Stimulated activated CD4-positive, alpha-beta T cell treated with anti-CD3 and anti-CD28 coated beads, TNF-alpha, amount 100 ng/mL, for 48 hours (primary cell): ENCODE results near the gene UGT1A3.

ENCODE experiments used
- DNase-seq, 3 donors: peaks; one replicate each; pipeline ENCODE4 v3.0.0-alpha.2; 2020; ENCODE audit warnings: low read depth in 3 of 3

The UGT1A3 gene

DNA sequence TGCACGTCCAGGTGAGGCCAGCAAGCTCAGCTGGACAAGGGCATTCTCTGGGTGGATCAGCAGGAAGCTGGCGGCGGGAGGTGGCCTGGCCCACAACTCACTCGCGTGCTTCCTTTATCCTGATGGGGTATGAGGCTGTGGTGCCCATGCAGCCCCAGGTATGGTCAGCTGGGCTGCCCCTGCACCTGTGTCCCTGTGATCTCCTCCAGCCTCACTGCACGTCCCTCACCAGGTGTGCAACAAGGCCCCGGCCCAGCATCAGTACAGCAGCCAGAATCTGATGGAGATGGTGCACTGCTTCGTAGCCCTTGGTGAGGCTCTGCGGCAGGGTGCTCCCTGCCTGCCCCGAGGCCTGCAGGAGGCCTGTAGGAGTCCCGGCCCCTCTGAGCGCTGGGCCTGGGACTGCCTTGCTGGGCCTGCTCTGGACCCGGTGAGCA, 66.9 kb downstream of the UGT1A3 start:
- DNase-seq, result no peak

DNA sequence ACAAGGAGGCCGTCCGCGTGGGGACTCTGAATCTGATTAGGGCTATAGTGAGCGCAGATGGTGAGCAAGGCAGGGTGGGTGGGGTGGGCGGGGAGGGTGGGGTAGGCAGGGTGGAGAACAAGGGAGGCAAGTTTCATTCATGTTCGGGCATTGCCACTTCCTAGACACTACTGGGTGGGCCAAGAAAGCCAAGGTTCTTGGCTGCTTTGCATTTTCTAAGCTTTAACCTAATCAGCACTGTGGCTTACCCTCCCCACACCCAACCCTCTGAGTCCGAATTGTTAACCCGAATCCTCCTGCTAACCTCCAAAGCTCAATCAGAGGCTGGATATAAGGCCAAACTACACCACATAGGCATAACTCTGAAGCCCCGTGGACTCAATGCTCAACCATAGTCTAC, 67.4 kb downstream of the UGT1A3 start:
- DNase-seq, result no peak

GRCh38 chr2:233798335-233799086, 69.7 kb downstream of the UGT1A3 start:
- DNase-seq, result no peak

- no peak for DNase-seq
Measured at GRCh38 chr2:233799087-233799665, 70.3 kb downstream of the UGT1A3 start.

- no peak for DNase-seq
Measured at GRCh38 chr2:233799716-233800115, 70.9 kb downstream of the UGT1A3 start.

- DNase-seq, result no peak
Measured at GRCh38 chr2:233800208-233800607, 71.4 kb downstream of the UGT1A3 start.

GRCh38 chr2:233801357-233802131, 72.7 kb downstream of the UGT1A3 start:
- no peak for DNase-seq

DNA sequence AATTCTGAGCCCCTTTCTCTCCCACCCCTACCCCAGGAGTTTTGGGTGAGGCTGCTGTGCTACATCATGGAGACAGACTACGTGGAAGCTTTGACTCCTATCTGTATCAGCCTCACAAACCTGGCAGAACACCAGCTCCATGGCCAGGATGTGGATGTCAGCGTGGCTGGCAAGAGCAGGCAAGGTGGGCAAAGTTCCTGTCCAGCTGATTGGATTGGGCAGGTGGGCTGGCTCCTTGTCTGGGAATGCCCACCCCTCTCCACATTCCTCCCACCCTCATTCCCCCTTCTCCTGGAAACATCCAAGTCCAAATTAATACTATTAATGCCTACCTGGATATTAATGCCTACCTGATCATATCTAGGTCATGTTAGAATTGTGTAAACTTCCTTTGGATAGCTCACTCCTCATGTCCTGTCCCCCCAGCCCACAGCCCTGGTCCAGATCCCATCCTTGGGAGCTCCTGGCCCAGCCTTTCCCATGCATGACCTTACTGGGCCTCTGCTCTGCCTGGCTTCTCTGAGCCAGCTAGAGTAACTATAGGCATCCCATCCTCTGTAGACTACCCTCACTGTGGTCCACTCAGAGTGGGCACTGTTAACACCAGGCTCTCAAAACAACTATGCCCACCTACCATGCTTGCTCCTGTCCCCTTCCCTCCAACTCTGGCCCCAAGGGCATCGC, 73.4 kb downstream of the UGT1A3 start:
- no peak for DNase-seq

- no peak for DNase-seq
Measured at GRCh38 chr2:233803292-233803911, 74.6 kb downstream of the UGT1A3 start.

GRCh38 chr2:233803994-233804393, 75.2 kb downstream of the UGT1A3 start:
- DNase-seq, result no peak

GRCh38 chr2:233807215-233807865, 78.5 kb downstream of the UGT1A3 start:
- DNase-seq, result no peak

DNA sequence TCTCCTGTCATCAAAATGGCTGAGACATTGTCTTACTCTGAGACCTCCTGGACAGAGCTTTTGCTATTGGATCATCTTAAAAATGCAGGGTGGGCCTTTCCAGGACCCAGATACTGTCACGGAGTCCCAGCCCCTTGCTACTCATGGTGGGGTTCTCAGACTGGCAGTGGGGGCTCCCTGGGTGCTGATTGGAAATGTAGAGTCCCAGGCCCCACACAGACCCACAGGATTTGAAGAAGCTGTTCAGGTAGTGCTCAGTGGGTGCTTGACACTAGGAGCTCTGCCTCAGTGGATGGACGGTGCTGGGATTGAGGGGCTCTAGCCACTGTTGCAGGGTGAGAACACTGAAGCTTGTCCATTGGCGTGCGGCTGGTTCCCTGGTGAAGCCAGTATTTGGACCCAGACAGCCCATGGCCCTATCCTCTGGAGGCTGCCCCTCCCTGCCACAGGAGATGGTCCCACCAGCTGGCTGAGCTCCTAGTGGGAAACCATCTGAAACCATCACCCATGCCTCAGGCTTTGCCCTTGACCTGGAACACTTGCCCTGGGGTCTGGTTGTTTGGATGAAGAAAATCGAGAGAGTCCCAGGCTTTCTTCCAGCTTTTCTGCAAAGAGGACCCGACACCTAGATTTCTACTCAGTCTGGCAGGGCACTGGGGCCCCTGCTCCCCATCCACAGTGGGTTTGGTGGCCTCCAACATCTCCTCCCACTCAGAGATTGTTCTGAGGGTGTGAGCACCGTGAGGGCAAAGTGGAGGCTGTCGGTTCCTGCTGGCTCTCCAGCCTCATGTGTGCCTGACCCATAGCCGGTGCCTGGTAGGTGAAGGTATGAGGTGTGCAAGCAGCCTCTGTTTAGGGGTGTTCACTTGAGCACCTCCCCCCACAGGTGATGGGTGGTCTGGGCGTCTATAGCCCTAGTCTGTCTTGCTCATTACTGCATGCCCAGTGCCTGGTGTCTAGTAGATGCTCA, 79.4 kb downstream of the UGT1A3 start:
- DNase-seq, result no peak

- no peak for DNase-seq
Measured at GRCh38 chr2:233810385-233810784, 81.5 kb downstream of the UGT1A3 start.

DNA sequence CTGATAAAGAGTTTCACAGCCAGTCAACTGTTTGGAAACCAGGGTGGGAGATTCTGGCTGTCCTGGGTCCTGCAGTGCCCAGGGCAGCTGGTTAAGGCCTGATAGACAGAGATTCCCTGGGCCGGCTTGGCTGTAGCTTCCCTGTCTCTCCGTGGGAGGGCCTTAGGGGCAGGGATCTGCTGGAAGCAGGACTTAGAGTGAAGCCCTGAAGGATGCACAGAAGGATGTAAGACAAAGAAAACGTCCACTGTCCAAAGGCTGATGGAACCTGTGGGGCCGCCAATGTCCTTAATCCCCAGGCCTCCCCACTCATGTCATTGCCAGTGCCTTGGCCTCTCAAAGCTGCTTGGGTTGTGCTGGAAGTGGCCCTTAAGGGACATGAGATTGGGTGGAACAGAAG, 82.2 kb downstream of the UGT1A3 start:
- DNase-seq, result no peak

DNA sequence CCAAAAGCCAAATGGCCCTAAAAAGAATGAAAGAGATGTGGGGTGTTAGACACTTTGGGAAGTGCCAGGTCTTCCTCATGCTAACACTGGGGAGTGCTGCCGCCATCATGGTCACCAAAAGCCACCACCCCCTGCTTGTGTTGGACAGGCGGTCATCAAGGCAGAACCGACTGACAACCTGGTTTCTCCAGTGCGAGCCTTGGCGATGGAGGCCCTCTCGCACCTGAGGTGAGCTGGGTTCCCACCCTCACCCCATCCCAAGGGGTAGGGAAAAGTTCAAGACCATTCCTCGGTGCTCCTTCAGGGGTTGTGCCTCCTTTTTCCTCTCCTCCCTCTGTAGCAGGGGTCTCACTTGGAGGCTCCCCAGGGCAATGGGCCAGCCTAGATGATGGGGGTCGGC, 82.9 kb downstream of the UGT1A3 start:
- no peak for DNase-seq

DNA sequence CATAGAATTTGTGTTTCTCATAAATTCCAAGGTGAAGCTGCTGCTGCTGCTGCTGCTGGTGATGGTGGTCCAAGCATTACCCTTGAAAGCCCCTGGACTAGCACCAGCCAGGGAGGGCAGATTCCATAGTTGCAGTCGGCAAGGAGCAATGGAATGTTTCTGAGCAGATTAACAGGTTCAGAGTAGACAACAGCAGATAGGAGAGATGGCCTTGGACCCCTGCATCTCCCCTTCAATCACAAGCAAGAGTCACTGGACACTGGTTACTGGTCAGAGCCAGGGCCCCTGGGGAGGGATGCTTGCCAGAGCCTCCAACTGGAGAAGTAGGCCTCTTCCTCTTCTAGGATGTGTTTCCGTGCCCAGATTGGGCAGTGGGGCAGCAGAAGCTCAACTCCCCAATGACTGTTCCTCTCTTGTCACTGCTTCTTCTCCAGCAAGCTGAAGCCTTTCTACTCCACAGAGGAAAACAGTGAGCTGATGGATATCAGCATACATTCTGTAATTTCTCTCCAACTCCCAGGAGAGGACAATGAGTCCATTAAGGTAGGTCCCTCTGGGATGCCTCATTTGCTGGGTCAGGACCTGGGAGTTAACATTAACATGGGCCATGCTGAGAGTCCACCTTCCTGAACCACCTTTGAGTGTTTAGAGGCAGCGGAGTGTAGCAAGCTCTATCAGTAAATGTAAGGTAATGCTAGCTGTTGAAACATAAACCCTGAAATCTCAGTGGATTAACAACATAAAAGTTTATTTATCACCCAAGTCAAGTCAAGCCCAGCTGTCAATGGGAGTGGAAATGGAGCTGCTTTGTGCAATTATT, 84.6 kb downstream of the UGT1A3 start:
- no peak for DNase-seq

GRCh38 chr2:233814056-233814835, 85.4 kb downstream of the UGT1A3 start:
- no peak for DNase-seq

- DNase-seq, result no peak
Measured at GRCh38 chr2:233815861-233816260, 87.0 kb downstream of the UGT1A3 start.
